Cardiac fibroblast (primary cell): ENCODE measurements around the gene RSKR.

ENCODE experiments used
- DNase-seq, 2 donors: peaks; one replicate each; pipeline versions ENCODE4 v3.0.0 to v3.0.0-alpha.2; 2010; ENCODE audit warnings: low read depth in 2 of 2
- H3K4me3 ChIP-seq, 2 donors: replicated peaks in 1 of 2; 1 replicate in 1 of 2; 2 replicates in 1 of 2; pipeline ENCODE4 v1.5.1; 2011; ENCODE audit warnings: low read depth in 2 of 2, low read length in 2 of 2, mild to moderate bottlenecking in 2 of 2, moderate library complexity in 1 of 2
- TF ChIP-seq, protein P1 (sequence below): IDR thresholded peaks from one replicate; pipeline ENCODE4 v1.5.1; 2011; ENCODE audit warnings: low read depth, mild to moderate bottlenecking, low read length, inconsistent platforms

RSKR gene

DNA sequence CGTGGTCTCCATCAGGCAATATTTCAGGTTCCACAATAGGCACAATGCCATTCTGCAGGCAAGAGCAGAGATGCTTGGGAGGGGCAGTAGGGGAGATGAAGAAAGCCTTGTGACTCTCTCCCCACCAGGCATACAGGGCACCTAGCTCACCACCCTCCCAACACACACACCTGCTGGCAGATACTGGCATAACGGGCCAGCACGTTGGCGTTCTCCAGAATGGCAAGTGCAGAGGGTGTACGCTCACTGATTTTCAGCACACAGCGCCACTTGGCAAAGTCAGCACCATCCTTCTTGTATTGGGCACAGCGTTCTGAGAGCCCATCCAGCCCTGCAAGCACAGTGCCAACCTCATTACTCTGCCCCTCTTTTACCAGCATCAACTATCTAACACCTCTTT lies 39.5 kb downstream of the RSKR start:
- TF ChIP-seq, protein P1, sequence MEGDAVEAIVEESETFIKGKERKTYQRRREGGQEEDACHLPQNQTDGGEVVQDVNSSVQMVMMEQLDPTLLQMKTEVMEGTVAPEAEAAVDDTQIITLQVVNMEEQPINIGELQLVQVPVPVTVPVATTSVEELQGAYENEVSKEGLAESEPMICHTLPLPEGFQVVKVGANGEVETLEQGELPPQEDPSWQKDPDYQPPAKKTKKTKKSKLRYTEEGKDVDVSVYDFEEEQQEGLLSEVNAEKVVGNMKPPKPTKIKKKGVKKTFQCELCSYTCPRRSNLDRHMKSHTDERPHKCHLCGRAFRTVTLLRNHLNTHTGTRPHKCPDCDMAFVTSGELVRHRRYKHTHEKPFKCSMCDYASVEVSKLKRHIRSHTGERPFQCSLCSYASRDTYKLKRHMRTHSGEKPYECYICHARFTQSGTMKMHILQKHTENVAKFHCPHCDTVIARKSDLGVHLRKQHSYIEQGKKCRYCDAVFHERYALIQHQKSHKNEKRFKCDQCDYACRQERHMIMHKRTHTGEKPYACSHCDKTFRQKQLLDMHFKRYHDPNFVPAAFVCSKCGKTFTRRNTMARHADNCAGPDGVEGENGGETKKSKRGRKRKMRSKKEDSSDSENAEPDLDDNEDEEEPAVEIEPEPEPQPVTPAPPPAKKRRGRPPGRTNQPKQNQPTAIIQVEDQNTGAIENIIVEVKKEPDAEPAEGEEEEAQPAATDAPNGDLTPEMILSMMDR: no peak
- H3K4me3 ChIP-seq: no peak overlapping the region
- no peak for DNase-seq

DNA sequence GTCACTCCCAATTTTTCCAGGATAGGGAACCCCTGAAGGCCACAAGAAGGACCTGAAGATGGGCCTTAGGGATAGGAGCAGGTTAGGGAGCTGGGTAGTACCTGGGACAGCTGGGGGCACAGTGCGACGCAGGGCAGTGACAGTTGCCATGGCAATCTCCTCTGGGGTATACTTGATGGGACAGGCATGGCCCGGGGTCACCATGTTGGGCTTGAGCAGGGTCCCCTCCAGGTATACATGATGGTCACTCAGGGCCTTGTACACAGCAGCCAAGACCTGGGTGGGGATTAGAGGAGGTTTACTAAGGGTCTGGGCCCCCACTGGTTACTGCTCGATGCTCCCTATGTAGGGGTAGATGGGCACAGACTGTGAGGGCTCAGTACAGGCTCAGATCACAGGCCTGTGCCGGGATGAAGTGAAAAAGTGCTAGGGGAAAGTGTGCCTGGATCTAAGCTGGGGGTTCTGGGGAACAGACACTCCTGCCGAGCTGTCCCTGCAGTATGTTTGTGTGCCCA lies 40.0 kb downstream of the RSKR start:
- H3K4me3 ChIP-seq: no peak overlapping the region
- TF ChIP-seq, protein P1: no peak
- DNase-seq: no peak

DNA sequence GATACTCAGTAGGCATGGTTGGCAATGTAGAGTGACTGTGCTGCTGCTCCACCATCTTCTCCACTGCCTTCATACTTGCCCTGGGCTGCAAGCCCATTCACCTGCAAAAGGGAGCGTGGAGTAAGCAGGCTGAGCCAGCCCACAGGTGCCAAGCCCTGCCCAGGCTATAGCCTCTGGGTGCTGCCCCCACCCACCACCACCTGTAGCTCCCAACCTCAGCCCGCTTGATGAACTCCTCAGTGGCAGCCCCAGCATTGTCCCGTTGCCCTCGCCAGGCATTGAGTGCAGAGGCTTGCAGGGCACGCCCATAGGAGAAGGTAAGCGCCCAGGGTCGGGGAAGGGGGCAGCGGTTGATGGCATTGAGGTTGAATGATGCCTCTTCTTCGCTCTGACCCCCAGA lies 40.5 kb downstream of the RSKR start:
- TF ChIP-seq, protein P1: no peak
- no peak for DNase-seq
- no peak overlapping the region for H3K4me3 ChIP-seq

DNA sequence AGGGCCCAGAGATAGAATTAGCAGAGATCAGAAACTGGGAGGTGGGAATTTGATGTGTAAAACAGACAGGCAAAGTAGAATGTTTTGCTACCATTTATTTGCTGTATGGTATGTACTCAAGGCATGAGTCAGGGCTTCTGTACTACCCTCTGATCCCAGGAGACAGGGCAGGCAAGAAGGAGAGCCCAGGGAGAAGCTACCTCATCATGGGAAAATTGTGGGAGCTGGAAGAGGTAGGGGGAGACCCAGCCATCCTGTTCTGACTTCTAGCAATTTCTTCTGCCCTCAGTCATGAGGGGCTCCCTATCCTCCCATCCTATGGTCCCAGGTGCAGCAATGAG lies 41.0 kb downstream of the RSKR start:
- TF ChIP-seq, protein P1: no peak
- DNase-seq: peak in 1 of 2 donors; percentile 54
- no peak overlapping the region for H3K4me3 ChIP-seq

DNA sequence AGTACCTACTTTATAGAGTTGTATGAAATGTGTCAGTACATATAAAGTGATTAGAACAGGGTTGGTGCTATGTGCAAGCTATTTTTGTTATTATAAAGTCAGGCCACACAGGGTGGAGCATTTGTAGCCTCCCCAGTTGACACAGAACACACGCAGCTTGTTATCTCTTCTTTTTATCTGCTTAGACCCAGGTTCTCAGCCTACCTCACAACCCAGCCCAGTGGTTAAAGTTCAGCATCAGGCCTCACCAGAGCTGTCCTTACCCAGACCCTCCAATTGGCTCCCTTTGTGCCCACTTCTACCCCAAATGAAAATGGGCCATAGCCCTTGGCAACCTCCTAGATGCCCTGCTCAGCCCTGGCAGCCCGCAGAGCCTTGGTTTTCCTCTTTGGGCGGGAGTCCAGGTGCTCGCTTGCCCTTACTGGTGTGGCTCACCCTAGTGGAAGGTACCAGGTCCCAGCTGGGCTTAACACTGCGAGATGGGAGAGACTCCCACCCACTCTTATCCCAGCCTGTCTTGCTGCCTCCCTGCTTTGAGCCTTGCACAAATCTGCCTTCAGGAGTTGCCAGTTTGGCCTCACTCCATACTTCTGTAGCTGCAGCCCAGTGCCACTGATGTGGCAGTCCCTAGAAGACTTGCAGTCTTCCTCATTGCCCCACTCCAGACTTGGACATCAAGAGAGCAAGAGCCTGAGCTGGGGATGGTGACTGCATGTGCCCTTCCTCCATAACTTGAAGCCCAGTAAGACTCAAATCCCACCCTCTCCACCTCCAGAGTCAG lies 41.5 kb downstream of the RSKR start:
- H3K4me3 ChIP-seq: no peak overlapping the region

DNA sequence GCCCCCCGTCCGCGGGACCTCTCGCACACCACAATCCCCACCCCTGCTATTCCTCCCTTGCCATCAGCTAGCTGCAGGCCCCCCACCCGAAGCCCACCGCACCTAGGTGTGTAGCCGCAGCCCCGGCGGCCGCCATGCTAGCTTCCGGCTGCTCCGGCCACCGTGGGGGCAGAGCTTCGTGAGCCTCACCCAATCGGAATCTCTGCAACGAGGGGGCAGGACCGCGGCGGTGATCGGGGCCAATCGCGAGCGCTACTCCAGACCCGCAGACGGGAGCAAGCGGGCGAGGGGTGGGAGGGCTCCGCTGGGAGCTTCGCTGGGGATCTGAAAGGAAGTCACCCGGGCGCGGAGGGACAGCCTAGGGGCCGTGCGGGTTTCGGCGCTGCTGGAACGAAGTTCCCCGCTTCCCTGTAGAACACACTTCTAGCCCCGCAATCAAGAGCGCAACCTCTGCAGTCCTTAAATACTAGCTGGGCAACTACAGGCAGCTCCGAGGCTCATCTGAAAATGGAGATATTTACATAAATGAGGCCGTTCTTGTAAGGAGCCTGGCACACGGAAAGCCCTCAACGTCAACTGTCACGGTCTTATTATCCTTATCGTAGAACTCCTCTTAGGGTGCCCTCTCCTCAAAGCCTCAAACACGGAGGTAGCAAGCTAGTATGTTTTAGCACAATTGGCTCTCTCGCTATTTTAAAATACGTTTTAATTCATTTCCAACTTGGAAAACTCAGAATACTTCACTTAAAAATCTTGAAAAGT lies 42.4 kb downstream of the RSKR start, which contains the start of gene PIGS:
Gene PIGS, minus strand, starts transcription at position 164 of the 762 bp plus-strand sequence. Its CDS starts 28 bp downstream, at position 136.
- H3K4me3 ChIP-seq: peak within 1 kb of the TSS; percentile 97 to 100
- TF ChIP-seq, protein P1: no peak
- peak; percentile 87 to 91 for DNase-seq

More for the DNA sequence above, 41.5 kb downstream of the RSKR start:
- DNase-seq: no peak
- TF ChIP-seq, protein P1: no peak
